A549 (cell line): ENCODE data around the gene GNAS.

Experiments
- BCL3 ChIP-seq: fragments of >200 bp; sonication (Bioruptor Twin); formaldehyde crosslinking; IDR thresholded peaks from 3 replicates; pipeline ENCODE4 v1.6.1; 2016
- CHD4 ChIP-seq: fragments of 200-600 bp; sonication (generic); IDR thresholded peaks from 2 replicates; pipeline ENCODE4 v1.6.1; 2016; ENCODE audit warnings: antibody characterized with exemption, mild to moderate bottlenecking, borderline replicate concordance
- POLR2AphosphoS2 ChIP-seq: conservative IDR thresholded peaks from 2 replicates; pipeline ENCODE4 v1.6.1; 2012; ENCODE audit warnings: low read length, improper control_type of control experiment, inconsistent platforms

- no peak for TF ChIP-seq POLR2AphosphoS2
- no peak for TF ChIP-seq CHD4
- TF ChIP-seq BCL3, result no peak
These were observed 25.9 kb downstream of the GNAS start for GRCh38 chr20:58878399-58878798.
